HEK293 (cell line): ENCODE results near the gene DOCK1.

Experiments used
- ATF2 ChIP-seq: fragments of 450-650 bp; formaldehyde crosslinking; IDR thresholded peaks from 2 replicates; pipeline ENCODE4 v1.5.1; 2016; ENCODE audit warnings: missing biosample characterization, missing genetic modification characterization, low read depth
- CTCF ChIP-seq: fragments of 450-650 bp; formaldehyde crosslinking; IDR thresholded peaks from 2 replicates; pipeline ENCODE4 v1.5.1; 2016; ENCODE audit warnings: missing biosample characterization, missing genetic modification characterization
- GLI4 ChIP-seq: fragments of 450-650 bp; formaldehyde crosslinking; IDR thresholded peaks from 2 replicates; pipeline ENCODE4 v1.5.1; 2016; ENCODE audit warnings: missing biosample characterization, missing genetic modification characterization
- ZNF335 ChIP-seq: fragments of 450-650 bp; formaldehyde crosslinking; conservative IDR thresholded peaks from 2 replicates; pipeline ENCODE4 v1.5.1; 2016; ENCODE audit warnings: missing biosample characterization, missing genetic modification characterization
- ZNF558 ChIP-seq: fragments of 450-650 bp; formaldehyde crosslinking; IDR thresholded peaks from 2 replicates; pipeline ENCODE4 v1.5.1; 2016; ENCODE audit warnings: missing biosample characterization, missing genetic modification characterization
- ZNF629 ChIP-seq: fragments of 450-650 bp; formaldehyde crosslinking; IDR thresholded peaks from 2 replicates; pipeline ENCODE4 v1.5.1; 2017; ENCODE audit warnings: missing biosample characterization, missing genetic modification characterization
- ZNF639 ChIP-seq: fragments of 450-650 bp; formaldehyde crosslinking; IDR thresholded peaks from 2 replicates; pipeline ENCODE4 v1.5.1; 2016; ENCODE audit warnings: missing biosample characterization, missing genetic modification characterization
- ZNF654 ChIP-seq: fragments of 450-650 bp; formaldehyde crosslinking; IDR thresholded peaks from 2 replicates; pipeline ENCODE4 v1.5.1; 2016; ENCODE audit warnings: low read depth, missing biosample characterization, missing genetic modification characterization
- ZNF670 ChIP-seq: fragments of 450-650 bp; formaldehyde crosslinking; IDR thresholded peaks from 2 replicates; pipeline ENCODE4 v1.5.1; 2016; ENCODE audit warnings: missing biosample characterization, missing genetic modification characterization, low read depth
- ZNF76 ChIP-seq: fragments of 450-650 bp; formaldehyde crosslinking; IDR thresholded peaks from 2 replicates; pipeline ENCODE4; 2016; ENCODE audit warnings: low read depth, missing biosample characterization, missing genetic modification characterization, borderline replicate concordance
- ZNF843 ChIP-seq: fragments of 450-650 bp; formaldehyde crosslinking; IDR thresholded peaks from 2 replicates; pipeline ENCODE4 v1.5.1; 2016; ENCODE audit warnings: missing biosample characterization, missing genetic modification characterization

GRCh38 chr10:126979311-126979710 lies 74.1 kb downstream of the DOCK1 start:
- TF ChIP-seq CTCF (tag by site-specific recombination) (no peak), ZNF654 (tag by site-specific recombination) (no peak), ZNF639 (tag by site-specific recombination) (no peak), ZNF76 (tag by site-specific recombination) (no peak), ZNF843 (tag by site-specific recombination) (no peak), ZNF629 (tag by site-specific recombination) (no peak), ZNF670 (no peak), GLI4 (no peak), ZNF558 (tag by site-specific recombination) (no peak), ZNF335 (tag by site-specific recombination) (no peak), ATF2 (no peak)
